ENCODE data around the gene FLG.

Gene FLG

DNA sequence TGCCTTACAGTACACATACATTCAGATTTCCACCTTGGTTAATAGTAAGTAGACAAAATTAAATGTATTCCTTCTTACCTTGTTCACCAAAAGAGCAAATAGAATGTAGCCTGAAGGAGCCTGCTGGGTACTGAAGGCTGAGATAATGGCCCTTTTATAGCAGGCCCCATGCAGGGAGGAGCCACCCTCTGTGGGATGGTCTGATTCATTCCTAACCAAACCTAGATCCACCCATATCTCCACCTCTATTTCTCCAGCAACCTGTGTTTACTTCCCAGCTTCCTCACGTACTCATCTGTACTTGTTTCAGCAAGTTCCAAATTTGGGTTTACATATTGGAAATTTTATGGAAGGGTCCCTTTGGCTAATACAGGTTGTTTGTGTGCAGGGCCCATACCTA is at the start of gene FLG:
FLG (minus strand) TSS at position 129 of the 400 bp plus-strand sequence. CDS start 9,783 bp downstream, outside the sequence.
- DNase-seq (ENCODE audit: extremely low read depth, low read depth) = no peak
- TF ChIP-seq, protein P1, sequence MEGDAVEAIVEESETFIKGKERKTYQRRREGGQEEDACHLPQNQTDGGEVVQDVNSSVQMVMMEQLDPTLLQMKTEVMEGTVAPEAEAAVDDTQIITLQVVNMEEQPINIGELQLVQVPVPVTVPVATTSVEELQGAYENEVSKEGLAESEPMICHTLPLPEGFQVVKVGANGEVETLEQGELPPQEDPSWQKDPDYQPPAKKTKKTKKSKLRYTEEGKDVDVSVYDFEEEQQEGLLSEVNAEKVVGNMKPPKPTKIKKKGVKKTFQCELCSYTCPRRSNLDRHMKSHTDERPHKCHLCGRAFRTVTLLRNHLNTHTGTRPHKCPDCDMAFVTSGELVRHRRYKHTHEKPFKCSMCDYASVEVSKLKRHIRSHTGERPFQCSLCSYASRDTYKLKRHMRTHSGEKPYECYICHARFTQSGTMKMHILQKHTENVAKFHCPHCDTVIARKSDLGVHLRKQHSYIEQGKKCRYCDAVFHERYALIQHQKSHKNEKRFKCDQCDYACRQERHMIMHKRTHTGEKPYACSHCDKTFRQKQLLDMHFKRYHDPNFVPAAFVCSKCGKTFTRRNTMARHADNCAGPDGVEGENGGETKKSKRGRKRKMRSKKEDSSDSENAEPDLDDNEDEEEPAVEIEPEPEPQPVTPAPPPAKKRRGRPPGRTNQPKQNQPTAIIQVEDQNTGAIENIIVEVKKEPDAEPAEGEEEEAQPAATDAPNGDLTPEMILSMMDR (IDR thresholded peaks at IDR 0.05; ENCODE audit: low read depth, low read length) = no peak

DNA sequence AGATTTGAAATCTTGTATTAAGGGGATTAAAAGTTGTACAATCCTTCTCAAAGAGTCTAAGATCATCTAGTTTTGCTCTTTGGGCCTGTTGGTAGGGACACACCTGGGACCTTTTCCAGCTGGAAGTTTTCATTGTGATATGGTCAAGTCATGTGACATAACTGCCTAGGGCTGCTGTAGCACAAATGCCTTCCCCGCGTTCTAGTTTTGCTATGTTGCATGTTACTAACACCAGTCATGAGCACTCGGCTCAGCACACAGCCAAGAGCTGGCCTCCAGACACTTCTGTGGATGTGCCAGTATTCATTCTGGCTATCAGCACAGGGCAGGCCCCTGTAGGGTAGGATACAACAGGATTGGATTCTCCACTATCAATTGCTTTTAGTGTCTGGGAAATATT is 49.4 kb upstream of the FLG start:
- DNase-seq (ENCODE audit: extremely low read depth, low read depth) = no peak
- TF ChIP-seq, protein P1 (IDR thresholded peaks at IDR 0.05; ENCODE audit: low read depth, low read length) = no peak

DNA sequence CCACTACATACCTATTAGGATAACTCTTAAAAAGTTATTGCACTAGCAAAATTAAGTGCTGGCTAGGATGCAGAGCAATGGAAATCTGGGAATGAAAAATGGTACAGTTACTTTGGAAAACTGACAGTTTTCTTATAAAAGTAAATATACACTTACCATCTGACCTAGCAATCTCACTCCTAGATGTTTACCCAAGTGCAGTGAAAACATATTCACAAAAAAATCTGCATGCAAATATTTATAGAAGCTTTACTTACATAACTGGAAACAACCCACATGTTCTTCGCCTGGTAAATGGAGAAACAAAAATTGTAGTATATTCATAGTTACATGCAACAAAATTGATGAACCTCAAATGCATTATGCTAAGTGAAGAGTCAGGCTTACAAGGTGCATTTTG is 47.6 kb upstream of the FLG start:
- TF ChIP-seq, protein P1 (IDR thresholded peaks at IDR 0.05; ENCODE audit: low read depth, low read length) = no peak
- DNase-seq (ENCODE audit: extremely low read depth, low read depth) = no peak

DNA sequence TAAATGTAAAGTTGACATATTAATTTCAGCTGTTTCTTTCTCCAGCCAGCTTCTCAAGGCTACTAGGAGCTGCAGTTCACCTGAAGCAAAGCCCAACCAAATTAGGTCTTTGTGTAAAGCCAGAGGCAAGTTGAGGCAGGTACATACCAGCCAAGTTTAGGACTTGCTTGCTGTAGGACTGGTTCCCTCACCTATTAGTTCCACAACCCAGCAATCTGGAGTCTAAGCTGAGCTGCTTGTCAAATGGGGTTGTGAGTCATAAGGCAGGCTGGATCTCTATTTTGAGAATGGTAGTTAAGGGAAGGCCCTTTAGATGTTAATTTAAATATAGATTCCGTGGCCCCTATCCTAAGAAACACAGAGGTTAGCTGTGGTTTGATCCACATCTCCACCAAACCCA is 42.4 kb upstream of the FLG start:
- TF ChIP-seq, protein P1 (IDR thresholded peaks at IDR 0.05; ENCODE audit: low read depth, low read length) = no peak
- DNase-seq (ENCODE audit: extremely low read depth, low read depth) = no peak

DNA sequence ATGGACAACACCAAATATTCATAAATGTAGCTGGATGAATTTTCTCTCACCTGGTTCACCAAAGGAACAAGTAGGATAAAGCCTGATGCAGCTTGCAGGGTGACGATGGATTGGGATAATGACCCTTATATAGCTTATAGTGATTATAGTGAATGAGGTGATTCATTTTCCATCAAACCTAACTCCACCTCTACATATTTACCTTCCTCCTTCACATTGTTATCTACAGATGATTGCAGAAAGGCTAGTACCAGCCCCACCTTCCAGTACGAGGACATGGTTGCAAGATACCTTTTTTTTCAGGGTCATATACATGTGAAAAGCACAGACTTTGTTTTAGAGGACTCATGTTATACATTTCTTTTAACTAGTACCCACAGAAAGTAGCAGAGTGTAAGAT is 34.9 kb upstream of the FLG start, which contains the start of gene FLG2:
FLG2 (minus strand) TSS at position 101 of the 400 bp plus-strand sequence. CDS start 1,122 bp downstream, outside the sequence.
- TF ChIP-seq, protein P1 (IDR thresholded peaks at IDR 0.05; ENCODE audit: low read depth, low read length) = no peak

DNA sequence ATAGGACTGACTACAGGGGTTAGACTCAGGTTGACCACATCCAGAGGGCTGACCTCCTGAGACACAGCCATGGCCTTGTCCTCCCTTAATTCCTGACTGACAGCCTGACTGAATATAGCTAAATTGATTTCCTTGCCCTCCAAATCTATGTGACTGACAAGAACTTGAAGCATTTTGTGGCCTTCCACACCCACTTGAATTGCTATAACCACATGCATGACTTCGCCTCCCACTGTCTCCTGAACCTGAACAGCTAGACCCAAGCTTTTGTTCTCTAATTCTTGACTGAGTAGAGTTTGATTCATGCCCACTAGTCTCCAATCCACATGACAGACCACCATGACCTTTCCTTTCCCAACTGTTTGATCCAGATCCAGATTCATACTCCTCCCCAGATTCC is 31.7 kb upstream of the FLG start:
- TF ChIP-seq, protein P1 (IDR thresholded peaks at IDR 0.05; ENCODE audit: low read depth, low read length) = no peak
- DNase-seq (ENCODE audit: extremely low read depth, low read depth) = no peak

More for the DNA sequence above, 34.9 kb upstream of the FLG start, which contains the start of gene FLG2:
- DNase-seq (ENCODE audit: extremely low read depth, low read depth) = no peak

DNA sequence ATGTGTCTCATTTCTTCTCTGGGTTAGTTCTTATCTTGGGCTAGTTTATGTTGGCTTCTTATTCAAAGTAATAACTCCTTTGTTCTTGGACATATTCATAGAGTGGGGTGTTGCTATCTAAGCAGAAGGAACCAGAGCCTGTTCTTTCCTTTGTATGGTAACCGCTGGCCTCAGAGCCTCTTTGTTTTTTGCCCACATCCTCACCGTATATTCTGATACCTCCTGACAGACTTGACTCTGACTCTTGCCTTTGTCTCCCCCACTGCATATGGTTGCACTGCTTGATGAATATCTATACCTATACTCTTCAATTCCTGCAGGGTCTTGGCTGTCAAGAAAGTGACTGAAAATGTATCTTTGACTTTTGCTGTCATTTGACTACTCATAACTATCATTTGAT is 24.6 kb upstream of the FLG start:
- TF ChIP-seq, protein P1 (IDR thresholded peaks at IDR 0.05; ENCODE audit: low read depth, low read length) = no peak
- no peak for DNase-seq (ENCODE audit: extremely low read depth, low read depth)

Data from AG09319 (cell line).